GM18909 (cell line): ENCODE measurements around the gene ADAM10.

ENCODE experiments used
- ATAC-seq: cut with Tn5 transposase; IDR thresholded peaks from one replicate; pipeline ENCODE4 v1.9.1; 2021; ENCODE audit warnings: mild to moderate bottlenecking; ENCODE audit not compliant: unreplicated experiment, poor library complexity

Gene ADAM10

DNA sequence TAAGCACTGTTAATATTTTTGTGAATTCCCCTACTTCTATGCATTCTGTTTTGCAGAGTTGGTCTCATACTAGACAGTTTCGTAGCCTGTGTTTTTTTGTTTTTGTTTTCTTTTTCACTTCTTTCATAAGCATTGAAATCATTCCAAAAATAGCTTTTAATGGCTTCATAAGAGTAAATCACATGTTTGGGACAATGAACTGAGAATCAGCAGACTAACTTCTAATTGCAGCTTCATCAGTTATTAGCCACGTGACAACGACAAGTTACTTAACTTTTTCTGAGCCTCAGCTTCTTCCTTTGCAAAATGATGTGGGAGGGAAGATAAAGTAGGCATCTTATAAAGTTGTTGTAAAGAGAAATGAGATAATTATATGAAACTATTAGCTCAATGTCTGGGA is 193.0 kb downstream of the ADAM10 start:
- ATAC-seq: no peak

DNA sequence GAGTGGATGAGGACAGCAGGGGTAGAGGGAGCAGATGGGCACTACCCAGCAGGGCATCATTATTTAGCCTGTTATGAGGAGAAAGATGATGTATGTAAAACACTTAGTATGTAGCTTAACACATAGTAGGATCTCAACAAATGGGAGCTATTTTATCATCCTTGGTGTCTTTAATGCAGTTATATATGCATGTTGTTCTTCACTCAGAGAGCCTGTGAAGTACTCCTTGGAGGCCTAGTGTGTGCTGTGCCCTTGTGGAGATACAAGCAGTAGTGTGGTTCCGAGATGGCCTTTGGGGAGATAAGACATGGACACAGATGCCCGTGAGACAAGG is 193.5 kb downstream of the ADAM10 start:
- ATAC-seq: no peak

DNA sequence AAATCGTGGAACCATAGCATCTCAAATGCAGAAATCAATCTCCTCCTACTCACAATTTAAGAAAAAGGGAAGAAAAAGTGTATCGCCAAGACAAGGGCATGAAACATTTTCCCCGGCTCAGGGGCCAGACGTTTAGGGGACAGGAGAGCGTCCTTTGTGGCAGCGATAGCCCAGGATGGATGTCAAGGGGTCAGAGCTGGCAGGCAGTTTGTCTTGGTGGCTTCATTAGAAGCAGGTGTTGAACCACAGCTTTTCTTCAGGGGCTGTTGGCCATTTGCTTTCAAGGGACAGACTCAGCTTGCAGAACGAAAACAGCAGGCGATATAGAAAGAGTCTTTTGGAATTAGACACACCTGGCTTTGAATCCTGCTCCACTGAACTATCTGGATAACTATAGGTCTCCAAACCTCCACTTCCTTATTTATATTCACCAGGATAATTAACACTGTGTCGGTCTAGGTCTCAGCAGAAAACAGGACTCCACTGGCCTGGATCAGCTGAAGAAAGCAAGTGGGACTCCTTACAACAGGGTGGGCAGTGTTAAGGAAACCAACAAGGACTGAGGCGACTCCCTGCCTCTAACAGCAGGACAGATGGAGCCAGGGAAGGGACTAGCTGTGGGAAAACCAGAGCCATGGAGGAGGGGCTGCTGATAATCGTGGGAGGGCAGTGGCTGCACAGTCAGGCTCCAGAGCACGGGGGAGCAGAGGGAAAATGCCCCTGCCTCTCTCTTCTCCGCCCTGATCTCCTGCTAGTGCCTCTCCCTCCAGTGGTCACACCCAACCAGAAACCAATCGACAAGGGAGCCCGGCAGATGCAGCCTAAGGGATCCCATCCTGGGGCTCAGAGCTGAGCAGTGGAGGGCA is 194.1 kb downstream of the ADAM10 start:
- ATAC-seq: no peak

DNA sequence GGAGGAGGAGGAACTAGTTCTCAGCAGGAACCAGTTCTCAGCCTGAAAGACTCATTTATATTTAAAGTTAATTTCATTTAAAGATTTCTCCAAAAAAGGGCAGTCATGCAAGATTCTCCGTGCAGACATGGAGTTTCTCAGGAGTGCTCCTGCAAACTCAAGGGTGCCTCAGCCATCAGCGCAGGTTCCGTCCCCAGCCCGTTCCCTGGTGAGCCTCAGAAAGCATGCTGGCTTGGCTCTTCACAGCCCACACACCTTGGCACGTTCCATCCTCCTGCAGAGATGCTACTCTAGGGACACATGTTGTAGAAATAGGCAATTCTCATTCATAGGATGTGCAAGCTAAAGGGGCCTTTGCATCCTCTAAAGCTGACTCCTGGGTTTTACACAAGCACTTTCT is 194.7 kb downstream of the ADAM10 start:
- ATAC-seq: no peak

DNA sequence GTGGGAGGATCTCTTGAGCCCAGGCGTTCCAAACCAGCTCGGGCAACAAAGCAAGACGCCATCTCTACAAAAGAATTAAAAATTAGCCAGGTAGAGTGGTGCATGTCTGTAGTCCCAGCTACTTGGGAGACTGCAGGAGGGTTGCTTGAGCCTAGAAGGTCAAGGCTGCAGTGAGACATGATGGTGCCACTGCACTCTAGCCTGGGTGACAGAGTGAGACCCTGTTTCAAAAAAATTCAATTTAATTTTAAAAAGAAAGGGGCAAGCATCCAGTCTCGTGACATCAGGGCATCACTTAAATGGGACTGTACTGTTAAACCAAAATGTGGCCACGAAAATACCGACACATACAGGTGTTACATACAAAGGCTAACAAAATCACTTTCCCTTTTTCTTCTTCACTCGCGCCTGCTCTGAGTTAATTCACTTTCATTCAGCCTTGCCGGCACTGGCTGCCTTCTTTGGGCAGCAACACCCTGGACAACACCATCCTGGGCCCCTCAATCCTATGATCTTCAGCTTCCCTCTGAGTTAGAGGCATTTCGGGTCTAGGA is 196.1 kb downstream of the ADAM10 start:
- no peak for ATAC-seq

DNA sequence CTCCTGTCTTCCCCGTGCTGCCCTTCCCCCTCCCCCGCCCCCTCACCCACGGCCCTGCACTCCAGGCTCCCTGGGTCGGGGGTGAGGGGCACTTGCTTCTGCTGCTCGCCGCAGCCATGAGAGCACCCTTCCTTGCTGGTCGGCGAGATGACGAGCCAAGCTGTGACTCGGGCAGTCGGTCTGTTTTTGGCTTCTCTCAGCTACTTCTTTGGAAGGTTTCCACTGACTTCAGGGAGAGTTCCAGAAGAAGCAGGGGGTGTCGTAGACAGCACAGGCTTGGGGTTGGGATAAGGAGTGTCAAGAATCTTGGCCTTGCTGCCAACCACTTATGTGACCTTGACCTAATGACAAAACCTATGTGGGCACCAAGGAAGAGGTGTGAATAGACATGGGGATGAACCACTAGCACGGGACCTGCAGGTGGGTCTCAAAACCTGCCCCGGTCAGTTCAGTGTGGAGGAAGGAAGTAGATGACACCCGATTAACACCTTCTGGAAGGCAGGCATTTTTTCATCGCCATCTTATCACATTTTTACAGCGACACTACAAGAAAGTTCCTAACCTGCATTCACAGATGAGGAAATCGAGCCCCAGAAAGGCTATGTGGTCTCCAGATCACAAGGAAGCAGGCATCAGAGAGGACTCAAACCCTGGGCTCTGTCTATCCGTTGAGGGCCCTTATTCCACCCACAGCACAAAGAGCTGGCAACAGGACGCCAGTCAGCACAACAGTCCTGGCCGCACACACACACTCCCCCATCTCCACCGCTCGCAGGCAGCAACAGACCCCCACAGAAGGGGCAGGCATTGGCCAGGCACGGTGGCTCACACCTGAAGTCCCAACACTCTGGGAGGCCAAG is 196.8 kb downstream of the ADAM10 start:
- ATAC-seq: no peak

DNA sequence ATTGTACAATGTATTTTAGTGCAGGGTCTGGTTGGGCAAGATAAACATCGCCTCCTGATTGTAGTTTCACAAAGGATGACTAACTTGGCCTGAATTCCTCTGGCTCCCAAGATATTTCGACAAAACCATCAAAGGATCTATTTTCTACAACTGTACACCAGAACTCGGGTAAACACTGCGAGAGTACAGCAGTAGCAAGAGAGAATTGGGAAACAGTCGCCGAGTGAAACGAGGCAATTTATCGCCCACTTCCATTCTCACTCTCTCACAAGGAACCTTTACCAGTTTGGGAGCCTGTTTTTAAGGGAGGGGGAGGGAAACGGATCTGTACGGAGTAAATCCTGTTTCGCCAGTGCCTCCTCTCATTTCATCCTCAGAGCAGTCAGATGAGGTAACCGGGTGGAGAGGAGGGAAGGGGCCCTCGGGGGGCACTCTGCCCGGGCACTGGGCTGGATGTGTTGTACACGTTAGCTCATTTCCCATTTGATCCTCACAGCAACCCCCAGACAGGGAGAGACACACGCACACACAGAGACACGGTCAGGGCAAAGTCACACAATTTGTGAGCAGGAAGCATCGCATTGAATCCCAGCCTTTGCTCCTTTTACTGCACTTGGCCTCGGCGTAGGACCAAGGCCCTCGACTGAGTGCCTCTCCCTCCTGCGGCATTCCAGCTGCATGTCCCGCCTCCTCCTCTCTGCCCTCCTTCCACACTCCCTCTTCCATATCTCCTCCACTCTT is 197.6 kb downstream of the ADAM10 start:
- ATAC-seq: no peak

DNA sequence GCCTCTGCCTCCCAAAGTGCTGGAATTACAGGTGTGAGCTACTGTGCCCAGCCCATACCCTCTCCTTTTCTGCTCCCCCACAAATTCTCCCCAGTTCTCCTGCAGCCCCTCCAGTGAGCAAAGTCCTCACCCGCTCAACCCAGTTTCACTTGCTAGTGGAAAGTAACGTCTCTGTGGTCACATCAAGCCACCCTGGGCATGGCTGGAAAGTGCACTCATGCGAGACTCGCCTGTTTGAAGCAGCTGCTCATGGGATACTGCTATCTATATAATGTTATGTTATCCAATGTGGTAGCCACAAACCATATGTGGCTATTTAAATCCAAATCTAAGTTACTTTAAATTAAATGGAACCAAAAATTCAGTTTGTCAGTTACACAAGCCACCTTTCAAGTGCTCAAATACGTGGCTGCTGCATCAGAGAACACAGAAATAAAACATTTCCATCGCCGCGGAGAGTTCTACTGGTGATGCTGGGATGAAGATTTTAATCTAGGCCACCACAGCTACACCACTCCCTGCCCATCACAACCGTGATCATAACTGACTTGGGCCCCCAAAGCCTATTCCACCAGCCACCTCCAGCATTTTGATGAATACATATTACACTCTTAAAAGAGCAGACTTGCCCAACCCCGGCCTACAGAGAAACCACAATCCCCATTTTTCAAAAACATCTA is 198.3 kb downstream of the ADAM10 start:
- ATAC-seq: peak; percentile 57

DNA sequence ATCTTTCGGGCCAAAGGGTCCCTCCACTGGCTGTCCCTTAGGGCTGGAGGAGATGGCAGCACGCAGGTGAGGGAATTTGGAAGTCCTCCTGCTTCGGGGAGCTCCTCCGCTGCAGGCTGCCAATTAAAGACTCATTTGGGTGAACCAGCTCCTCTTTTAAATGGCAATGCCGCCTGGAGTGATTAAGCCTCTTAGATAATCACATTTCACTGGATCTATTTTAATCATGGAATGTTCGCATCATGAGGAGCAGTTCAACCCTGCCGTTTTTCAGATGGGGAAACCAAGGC is 199.8 kb downstream of the ADAM10 start:
- no peak for ATAC-seq

DNA sequence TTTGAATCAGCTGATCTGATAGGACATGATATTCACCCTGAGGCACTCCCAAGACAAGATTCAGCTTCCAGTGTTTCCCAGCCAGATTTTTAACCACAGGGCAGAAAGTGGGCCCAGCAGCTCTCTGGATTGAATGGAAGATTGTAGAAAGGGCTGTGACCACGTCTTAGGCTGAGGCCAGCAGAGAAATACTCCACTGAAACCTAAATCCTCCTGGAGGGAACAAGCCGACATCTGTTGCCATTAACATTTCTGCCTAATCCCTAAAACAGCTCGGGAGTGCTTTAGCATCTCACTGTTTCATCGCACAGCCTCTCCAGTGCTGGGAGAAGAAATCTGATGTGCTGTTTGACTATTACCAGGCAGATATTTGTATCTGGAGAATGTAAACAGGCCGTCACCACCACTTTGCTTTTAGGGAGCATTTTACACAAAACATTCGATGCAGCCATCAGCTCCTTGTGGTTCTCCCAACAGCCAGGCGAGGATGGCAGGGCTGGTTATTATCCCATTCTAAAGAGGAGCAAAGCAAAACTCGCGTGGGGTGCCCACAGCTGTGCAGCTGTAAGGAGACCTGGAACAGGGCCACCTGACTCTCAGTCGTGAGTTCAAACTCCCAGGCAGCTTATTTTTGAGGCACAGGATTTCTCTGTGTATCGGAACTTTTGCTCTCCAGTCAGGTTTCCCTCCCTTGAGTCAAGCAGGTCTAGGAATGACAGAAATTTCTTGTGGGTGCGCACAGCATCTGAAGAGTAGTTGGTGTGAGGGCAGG is 200.3 kb downstream of the ADAM10 start:
- ATAC-seq: no peak

DNA sequence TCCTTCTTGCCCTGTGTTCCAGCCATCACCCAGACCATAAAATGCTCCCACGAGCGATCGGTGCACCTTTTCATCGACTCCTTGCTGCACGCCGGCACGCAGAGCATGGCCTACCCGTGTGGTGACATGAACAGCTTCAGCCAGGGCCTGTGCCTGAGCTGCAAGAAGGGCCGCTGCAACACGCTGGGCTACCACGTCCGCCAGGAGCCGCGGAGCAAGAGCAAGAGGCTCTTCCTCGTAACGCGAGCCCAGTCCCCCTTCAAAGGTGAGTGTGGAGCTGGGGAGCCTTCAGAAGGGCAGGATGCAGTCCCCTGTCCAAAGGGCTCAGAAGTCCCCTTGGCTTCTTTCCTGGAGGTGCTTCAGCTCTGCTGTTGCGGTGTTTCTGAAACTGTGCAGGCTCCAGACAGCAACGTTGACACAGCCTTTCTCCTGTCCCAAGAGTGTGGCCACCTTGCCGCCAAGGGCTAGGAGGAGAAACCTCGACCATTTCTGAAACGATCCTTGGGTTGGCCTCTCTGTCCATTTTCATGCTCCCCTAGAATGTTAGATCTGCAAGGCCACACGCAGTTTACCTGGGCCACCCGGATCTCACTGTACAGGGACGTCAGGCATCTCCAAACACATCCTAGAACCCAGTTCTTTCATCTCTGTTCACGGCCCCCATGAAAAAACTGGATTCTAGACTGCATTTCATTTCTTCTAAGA is 201.0 kb downstream of the ADAM10 start:
- no peak for ATAC-seq

DNA sequence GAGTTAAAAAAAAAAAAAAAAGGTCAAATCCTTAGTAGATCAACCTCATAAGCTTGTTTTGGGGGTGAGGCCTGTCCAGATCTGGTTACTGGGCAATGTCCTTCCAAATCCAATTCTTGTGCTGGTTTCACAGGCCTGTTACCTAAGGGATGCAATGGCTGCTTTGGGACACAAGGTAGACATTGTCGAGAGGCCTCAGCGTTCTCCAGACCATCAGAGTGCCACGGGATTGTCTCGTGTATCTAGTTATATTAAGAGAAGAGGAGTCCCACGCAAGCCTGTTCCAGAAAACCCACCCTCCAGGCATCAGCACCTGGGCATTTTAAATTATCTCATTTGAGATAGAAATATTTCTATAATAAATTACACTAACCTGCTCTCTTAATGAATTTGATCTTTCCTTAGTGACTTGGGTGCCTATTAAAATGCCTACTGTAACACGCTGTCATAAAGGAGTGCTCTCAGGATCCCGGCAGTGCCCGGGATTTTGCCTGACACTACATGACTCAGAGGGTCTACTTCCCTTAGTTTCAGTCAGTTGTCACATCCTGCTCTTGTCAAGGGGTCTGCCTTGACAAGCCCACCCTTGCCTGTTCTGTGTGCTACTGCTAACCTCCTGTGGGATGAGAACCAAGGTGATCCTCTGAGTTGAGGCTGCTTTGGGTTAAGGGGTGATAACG is 201.7 kb downstream of the ADAM10 start:
- no peak for ATAC-seq

DNA sequence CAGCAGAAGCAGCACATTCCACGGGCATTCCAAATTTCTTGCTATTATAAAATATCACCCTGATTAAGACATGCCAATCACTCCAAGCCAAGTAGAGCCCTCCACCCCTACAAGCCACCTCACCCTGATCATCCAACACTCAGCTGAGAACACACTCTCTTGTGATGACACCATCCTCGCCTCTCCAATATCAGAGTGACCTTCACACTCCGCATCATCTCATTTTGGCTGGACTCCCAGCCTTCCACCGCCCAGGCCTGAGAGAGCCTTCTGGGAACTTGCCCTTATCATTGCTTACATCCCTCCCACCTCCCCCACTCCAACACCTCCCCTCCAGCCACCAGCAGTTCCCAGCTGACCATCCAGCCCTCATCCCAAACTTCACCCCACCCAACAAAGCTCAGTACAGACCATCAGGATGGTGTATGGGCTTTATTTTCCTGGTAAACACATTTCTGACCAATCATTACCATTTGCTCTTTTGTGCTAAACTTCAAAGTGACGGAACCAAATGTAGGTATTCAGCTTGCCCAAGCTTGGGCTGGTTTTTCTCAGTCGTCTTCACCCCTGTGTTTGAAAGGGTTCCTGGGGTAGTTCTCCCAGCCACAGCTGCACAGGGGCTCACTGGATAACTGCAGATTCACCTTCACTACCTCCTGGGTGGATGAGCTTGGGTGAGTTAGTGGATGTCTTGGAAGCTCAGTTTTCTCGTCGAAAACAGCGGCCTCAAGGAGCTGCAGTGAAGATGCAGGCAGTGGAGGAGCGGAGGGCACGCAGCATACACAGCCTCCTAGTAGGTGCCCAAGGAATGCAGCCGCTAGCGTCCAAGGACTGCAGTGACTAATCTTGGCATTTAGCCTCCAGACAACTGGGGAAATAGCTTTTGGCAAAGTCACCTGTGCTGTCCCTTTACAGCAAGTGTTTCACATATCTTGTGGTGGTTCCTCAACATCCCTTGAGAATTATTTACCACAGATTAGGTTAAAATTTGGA is 202.6 kb downstream of the ADAM10 start:
- ATAC-seq: no peak

DNA sequence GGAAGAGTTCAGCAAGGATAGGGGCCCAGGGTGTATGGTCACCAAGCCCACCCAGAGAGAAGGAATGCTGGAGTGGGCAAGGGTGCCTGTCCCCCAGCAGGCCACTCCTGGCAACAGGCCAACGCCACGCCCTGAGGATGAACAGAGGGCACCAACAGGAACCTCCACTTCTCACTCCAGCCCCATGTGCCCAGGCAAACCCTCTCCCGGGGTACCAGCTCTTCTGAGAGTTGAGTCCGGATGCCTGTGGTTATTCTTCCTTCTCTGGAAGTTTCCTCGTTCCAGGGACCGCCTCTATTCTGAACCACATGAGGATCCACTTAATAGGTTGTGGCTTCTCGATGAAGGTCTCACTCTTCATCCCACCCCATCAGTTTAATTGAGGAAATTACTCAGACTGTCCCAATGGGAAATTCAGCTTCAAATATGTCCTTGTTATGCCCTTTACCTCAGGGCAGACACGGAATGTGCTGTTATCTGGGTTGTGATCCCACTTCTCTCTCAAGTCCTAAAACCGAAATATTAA is 203.4 kb downstream of the ADAM10 start:
- ATAC-seq: no peak

DNA sequence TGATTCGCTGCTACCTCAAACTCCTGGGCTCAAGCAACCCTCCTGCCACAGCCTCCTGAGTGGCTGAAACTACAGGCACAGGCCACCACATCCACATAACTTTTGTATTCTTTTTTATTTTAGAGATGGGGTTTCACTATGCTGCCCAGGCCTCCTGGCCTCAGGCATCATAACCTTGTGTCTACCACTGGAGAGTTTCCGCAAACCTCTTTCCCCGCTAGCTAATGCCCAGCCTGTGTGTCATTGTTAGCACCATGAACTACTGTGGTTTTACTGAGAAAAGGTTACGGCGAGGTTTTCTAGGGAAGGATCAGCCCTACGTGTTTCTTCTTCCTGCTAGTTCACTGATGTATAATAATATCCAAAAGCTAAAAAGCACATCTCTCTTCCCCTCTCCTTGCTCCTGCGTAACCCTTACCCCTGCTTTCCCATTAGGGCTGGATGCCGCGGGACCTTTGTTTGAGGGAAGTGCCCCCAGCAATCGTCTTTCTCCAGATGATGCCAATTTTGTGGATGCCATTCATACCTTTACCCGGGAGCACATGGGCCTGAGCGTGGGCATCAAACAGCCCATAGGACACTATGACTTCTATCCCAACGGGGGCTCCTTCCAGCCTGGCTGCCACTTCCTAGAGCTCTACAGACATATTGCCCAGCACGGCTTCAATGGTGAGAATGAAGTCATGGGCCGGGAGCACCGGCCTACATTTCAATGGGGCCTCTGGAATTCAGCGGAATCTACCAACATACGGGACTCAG is 204.0 kb downstream of the ADAM10 start:
- no peak for ATAC-seq

DNA sequence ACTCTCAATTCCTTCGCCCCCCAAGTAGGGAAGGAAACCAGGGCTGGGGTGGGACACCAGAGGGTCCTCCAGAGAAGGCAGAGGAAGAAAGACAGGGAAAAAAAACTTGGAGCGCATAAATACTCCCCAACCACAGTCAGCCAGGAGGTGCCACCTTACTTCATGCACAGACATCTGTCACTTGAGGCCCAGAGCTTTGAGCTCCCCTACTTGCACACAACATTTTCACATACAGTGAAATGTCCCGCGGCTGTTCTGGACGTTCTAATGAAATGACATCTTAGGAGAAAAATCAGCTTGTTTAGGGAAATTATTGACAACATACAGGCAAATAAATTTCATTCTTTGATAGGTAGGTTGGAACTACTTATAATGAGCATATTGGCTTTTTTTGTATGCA is 204.8 kb downstream of the ADAM10 start:
- ATAC-seq: no peak
